Kidney capillary endothelial cell (primary cell): Measurements from ENCODE around the gene TBX2.
"Not testable (repeated sequence)": the region's sequence is repeated elsewhere in the genome, so short reads cannot be mapped to it uniquely, and the experiment has no call there.

Source experiments
- DNase-seq: peaks from one replicate; pipeline ENCODE4 v3.0.0-alpha.2; 2018; ENCODE audit warnings: low spot score

TBX2 gene

DNA sequence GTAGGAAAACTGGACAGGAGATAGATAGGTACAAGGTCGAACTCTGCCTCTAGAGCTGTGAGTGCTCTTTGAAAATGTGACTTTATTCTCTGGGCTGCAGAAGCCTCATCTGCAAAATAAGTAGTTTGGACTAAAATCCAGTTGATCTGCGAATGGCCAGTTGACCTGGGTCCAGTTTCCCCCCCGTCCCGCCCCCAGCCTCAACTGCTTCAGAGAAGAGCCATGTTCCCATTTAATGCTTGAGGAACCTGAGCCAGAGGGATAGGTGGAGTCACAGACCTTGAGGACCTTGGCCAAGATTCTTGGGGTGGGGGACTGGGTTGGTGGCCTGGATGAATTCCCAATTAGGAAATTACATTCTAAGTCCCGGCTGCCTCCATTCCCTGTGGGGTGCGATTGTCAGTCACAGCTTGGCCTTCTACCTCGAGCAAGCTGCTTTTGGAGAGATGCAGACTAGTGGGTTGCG, 14.1 kb downstream of the TBX2 start:
- DNase-seq = no peak

GRCh38 chr17:61414141-61414935, 14.7 kb downstream of the TBX2 start:
- DNase-seq = no peak

DNA sequence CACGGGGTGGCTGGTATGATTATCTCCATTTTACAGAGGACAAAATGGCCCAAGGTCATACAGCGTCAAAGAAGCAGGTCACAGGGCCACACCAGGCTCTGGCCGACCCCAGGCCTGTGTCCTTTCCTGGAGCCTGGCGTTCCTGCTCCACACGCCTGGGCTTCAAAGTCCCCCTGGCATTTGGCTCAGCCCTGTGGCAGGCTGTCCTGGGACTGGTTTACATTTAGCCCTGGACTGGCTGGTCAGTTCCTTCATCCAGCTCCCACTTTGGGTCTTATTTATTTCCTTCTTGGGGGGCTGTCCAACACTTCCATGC, 15.3 kb downstream of the TBX2 start:
- DNase-seq = no peak

- no peak for DNase-seq
Measured at GRCh38 chr17:61415374-61416210, 15.9 kb downstream of the TBX2 start.

- DNase-seq = no peak
Measured at GRCh38 chr17:61416211-61416539, 16.5 kb downstream of the TBX2 start.

DNA sequence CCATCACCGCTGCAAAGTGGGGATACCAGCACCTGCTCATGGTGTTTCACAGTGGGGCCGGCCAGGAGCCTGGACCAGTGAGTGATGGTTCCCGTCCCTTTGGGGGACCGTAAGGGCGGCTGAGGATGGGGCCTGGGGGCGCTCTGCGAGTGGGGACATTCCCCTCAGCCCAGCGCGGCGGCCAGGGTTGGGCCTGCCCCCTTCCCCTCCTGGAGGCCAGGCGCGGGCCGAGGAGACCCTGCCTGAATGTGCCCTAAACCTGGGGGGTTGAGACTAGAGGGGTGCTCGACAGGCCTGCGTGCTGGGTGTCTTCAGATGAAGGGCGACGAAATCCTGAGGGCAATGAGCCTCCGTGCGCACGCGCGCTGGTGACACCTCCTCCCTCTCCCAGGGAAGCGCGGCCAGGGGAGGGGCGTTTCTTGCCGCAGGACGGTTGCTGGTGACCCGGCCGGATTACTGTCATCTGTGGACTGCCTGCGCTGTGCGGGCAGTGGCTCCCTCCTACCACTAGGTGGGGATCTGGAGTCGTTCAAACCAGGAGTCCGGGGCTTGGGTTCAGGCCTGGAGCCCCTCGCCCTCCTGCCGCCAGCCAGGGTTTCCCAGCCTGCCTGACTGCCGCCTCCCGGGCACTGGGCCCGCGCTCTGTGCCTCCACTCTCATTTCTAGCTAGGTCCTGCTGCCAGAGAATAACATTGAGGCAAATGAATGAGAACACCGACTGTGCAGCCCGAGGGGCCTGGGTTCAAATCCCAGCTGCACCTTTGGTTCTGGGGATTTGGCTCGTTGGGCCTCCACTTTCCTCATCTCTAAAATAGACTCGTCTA, 17.1 kb downstream of the TBX2 start:
- peak; percentile 79 for DNase-seq

DNA sequence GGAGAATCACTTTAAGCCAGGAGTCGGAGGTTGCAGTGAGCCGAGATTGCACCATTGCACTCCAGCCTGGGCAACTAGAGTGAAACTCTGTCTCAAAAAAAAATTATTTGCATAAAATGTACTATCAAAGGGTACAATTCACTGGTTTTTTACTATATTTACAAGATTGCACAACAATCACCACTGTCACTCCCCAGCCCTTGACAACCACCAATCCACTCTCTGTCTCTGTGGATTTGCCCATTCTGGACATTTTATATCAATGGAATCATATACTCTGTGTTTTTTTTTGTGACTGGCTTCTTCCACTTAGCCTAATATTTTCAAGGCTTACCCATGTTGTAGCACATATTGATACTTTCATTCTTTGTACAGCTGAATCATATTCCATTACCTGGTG, 18.8 kb downstream of the TBX2 start:
- no peak for DNase-seq

DNA sequence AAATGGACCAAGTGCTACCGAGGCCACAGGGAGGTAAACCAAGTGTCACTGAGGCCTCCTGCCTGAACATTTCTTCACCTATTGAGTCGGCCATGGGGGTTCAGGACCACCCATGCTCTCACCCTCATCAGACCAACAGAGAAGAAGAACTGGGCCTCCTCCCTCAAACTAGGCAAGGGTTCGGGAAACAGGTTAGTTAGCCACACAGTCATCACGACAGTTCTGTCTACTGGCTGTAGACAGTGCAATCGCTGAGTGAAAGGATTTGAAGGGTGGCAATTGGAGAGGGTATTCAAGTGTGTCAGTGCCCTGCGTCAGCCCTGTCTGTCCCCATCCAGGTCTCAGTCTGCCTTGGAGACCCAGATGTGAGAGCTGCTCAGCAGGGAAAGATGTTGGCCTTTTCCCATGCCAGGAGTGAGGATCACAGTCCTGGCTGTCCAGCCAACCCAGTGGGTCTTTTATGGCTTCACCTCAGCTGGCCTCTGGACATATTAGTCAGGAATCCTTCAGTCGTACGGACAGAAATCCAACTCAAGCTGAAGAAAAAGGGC, 19.9 kb downstream of the TBX2 start:
- no peak for DNase-seq

- no peak for DNase-seq
Measured at GRCh38 chr17:61420052-61420451, 20.4 kb downstream of the TBX2 start.

DNA sequence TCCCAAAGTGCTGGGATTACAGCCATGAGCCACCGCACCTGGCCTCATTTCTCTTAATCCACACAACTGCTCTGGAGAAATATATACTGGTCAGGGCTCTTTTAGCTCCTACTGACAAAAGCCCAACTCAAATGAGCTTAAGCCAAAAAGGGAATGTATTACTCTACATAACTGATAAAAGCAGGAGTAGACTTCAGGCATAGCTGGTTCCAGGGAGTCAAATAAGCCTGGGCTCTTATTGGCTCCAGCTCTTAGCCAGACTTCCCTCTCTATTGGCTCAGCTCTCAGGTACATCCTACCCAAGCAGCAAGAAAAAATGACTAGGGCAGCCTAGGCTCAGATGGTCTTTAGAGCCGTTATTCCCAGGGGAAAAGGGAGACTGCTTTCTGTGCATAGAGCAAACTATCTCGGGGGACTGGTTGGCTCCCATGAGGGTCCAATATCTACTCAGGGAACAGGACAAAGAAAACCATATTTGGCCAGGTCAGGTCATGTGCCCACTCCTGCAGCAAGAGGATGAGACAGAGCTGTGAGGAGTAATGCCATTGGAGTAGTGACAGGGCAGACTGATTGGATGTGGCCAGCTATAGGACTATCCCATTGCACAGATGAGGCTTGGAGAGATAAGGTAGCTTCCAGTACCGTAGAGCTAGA, 21.2 kb downstream of the TBX2 start:
- DNase-seq = no peak

GRCh38 chr17:61421460-61421859, 21.8 kb downstream of the TBX2 start:
- DNase-seq = no peak

DNA sequence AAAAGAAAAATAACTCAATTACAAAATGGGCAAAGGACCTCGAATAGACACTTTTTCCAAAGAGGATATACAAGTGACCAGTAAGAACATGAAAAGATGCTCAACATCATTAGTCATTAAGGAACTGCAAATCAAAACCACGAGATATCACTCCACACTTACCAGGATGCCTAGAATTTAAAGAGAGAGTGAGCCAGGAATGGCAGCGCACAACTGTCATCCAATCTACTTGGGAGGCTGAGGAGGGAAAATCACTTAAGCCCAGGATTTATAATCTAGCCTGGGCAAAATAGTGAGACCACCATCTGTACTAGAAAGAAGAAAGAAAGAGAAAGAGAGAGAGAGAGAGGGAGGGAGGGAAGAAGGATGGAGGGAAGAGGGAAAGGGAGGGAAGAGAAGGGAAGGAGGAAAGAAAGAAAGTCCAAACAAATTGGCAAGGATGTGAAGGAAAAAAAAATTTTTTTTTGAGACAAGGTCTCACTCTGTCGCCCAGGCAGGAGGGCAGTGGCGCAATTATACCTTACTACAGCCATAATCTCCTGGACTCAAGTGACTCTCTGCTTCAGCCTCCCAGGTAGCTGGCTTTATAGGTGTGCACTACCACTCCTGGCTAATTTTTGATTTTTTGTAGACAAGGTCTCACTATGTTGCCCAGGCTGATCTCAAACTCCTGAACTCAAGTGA, 22.6 kb downstream of the TBX2 start:
- DNase-seq = no peak

DNA sequence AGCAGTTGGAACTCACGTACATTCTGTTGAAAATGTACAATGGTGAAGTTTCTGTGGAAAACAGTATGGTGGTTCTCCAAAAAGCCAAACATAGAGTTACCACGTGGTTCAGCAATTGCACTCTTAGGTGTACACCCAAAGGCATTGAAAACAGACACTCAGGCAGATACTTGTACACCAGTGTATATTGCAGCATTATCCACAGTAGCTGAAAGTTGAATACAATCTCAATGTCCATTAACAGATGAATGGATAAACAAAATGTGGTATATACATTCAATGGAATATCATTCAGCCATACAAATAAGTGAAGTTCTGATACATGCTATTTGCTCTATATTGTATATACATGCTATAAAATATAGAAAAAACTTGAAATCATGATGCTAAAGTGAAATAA, 23.2 kb downstream of the TBX2 start:
- DNase-seq = no peak

DNA sequence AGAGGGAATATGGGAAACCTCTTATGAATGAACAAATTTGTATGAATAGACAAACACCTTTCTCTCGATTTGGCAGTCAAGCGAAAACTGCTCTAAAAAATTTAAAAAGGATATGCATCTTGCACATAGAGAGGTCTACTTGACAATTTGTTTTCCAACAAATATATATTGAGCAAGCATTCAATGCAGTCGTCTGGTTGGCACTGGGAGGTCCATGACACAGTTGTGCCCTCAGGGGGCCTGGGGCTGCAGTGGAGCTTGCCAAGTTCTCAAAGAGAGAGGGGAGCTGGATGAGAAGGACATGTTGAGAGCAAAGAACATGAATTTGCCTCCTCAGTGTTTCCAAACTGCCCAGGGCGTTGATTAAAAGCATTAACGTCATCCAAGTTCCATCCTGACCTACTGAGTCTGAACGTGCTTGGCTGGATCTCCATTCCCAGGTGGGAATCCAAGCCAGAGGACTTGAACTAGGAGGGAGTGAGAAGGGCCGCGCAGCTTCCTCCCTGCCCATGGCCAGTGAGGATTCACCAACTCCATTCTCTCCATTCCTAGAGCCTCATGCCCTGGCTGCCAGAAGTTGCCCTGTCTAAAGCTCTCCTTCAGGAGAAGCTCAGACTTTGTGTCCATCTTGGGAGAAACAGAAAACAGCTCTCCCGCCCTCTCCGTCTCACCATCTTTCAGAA, 24.5 kb downstream of the TBX2 start:
- DNase-seq = no peak

- DNase-seq = no peak
Measured at GRCh38 chr17:61425682-61426481, 26.2 kb downstream of the TBX2 start.

- no peak for DNase-seq
Measured at GRCh38 chr17:61426482-61427304, 27.1 kb downstream of the TBX2 start.

GRCh38 chr17:61427567-61427966, 27.9 kb downstream of the TBX2 start:
- DNase-seq = no peak

DNA sequence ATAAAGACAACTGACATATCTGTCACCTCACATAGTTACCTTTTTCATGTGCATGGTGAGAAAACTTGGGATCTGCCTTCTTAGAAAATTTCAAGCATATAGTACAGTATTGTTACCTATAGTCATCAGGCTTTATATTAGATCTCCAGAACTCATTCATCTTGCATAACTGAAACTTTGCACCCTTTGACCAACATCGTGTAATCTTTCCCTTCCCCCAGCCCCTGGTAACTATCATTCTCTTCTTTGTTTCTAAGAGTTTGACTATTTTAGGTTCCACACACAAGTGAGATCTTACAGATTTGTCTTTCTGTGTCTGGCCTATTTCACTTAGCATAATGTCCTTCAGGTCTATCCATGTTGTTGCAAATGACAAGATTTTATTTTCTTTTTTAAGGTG, 29.6 kb downstream of the TBX2 start:
- no peak for DNase-seq

DNA sequence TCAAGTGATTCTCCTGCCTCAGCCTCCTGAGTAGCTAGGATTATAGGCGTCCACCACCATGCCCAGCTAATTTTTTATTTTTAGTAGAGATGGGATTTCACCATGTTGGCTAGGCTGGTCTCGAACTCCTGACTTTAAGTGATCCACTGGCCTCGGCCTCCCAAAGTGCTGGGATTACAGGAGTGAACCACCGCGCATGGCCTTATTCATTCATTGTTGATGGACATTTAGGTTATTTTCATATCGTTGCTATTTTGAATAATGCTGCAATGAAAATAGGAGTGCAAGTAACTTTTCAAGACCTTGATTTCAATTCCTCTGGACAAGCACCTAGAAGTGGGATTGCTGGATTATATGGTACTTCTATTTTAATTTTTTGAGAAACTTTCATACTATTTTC, 30.2 kb downstream of the TBX2 start:
- DNase-seq = not testable (repeated sequence)
